Left ventricle myocardium inferior (tissue), 1 donor: ENCODE measurements around the gene STAT1. TPM values are rescaled to one million over a fixed set of nuclear protein-coding genes. Genes with fewer than 3 reads are reported as not detected.

Source experiments
- DNase-seq: peaks from one replicate; pipeline ENCODE4 v3.0.0-alpha.2; 2020
- H3K27ac ChIP-seq: fragments of 200-600 bp; replicated peaks from 2 replicates; pipeline ENCODE4 v1.8.0; 2021
- H3K27me3 ChIP-seq: fragments of 200-600 bp; 2 replicates; pipeline ENCODE4 v1.8.0; 2021; ENCODE audit warnings: low read depth
- H3K36me3 ChIP-seq: fragments of 200-600 bp; 2 replicates; pipeline ENCODE4 v1.8.0; 2021
- H3K4me1 ChIP-seq: fragments of 200-600 bp; 2 replicates; pipeline ENCODE4 v1.8.0; 2021
- H3K4me3 ChIP-seq: fragments of 200-600 bp; 2 replicates; pipeline ENCODE4 v1.8.0; 2021; ENCODE audit warnings: mild to moderate bottlenecking, moderate library complexity
- H3K9me3 ChIP-seq: fragments of 200-600 bp; replicated peaks from 2 replicates; pipeline ENCODE4 v1.8.0; 2021
- CTCF ChIP-seq: fragments of 200-600 bp; IDR thresholded peaks from 2 replicates; pipeline ENCODE4 v1.8.0; 2021; ENCODE audit warnings: antibody characterized with exemption, mild to moderate bottlenecking, borderline replicate concordance
- intact Hi-C: fragments of 100-400 bp; cut with micrococcal nuclease; formaldehyde crosslinking; loops from one replicate; pipeline ENCODE4 v1.11.0; 2022
- total RNA-seq: library from RNA; stranded (reverse); fragmentation: NEBNext Ultra II Directional; extraction: Animal tissue kit (Norgen Biotek cat#: 25700); gene quantifications from one replicate; pipeline ENCODE4 v1.2.1, GENCODE V29; 2021
- donor health status: DM: no; HTN: yes; CAD: no; lungs with severe emphysema.

STAT1 gene
- total RNA-seq, 1 donor from 2014 or later: 42.2 TPM

- no peak overlapping the region for H3K4me3 ChIP-seq
- no peaks in the 10 kb centered on the region for H3K9me3 ChIP-seq
- TF ChIP-seq CTCF: no peak
- DNase-seq: no peak
- H3K4me1 ChIP-seq: peaks cover 7% of the 10 kb centered on the region
- no peak overlapping the region for H3K27ac ChIP-seq
- no peaks in the 10 kb centered on the region for H3K27me3 ChIP-seq
- intact Hi-C loops: loop anchor here (5.0 kb wide), 1 partner anchor 249 kb away; no protein-coding TSS in a partner anchor
- H3K36me3 ChIP-seq: no peaks in the 10 kb centered on the region
Observed at GRCh38 chr2:191031256-191031655, 17.3 kb upstream of the STAT1 start.

GRCh38 chr2:191030521-191031154, 16.7 kb upstream of the STAT1 start:
- Histone ChIP-seq H3K27me3 (no peaks in the 10 kb centered on the region), H3K9me3 (no peaks in the 10 kb centered on the region), H3K4me3 (no peak overlapping the region), H3K27ac (no peak overlapping the region), H3K36me3 (no peaks in the 10 kb centered on the region), H3K4me1 (peaks cover 7% of the 10 kb centered on the region)
- intact Hi-C loops: loop anchor here (5.0 kb wide), 1 partner anchor 248 kb away; no protein-coding TSS in a partner anchor
- peak; percentile 75 for TF ChIP-seq CTCF
- DNase-seq: no peak

- H3K36me3 ChIP-seq: no peaks in the 10 kb centered on the region
- DNase-seq: no peak
- no peak overlapping the region for H3K27ac ChIP-seq
- H3K4me3 ChIP-seq: no peak overlapping the region
- peaks cover 7% of the 10 kb centered on the region for H3K4me1 ChIP-seq
- H3K27me3 ChIP-seq: no peaks in the 10 kb centered on the region
- TF ChIP-seq CTCF: no peak
- no peaks in the 10 kb centered on the region for H3K9me3 ChIP-seq
- intact Hi-C loops: no loop called here
Observed at GRCh38 chr2:191029280-191029950, 15.4 kb upstream of the STAT1 start.

- Histone ChIP-seq H3K27ac (no peak overlapping the region), H3K36me3 (no peaks in the 10 kb centered on the region), H3K4me3 (no peak overlapping the region), H3K4me1 (peaks cover 10% of the 10 kb centered on the region), H3K27me3 (no peaks in the 10 kb centered on the region), H3K9me3 (no peaks in the 10 kb centered on the region)
- DNase-seq: no peak
- TF ChIP-seq CTCF: no peak
- intact Hi-C loops: no loop called here
Observed at GRCh38 chr2:191026377-191026776, 12.4 kb upstream of the STAT1 start.

GRCh38 chr2:191025135-191025534, 11.2 kb upstream of the STAT1 start:
- intact Hi-C loops: no loop called here
- H3K9me3 ChIP-seq: no peaks in the 10 kb centered on the region
- no peaks in the 10 kb centered on the region for H3K27me3 ChIP-seq
- no peaks in the 10 kb centered on the region for H3K36me3 ChIP-seq
- no peak overlapping the region for H3K4me3 ChIP-seq
- no peak for DNase-seq
- TF ChIP-seq CTCF: no peak
- peaks cover 12% of the 10 kb centered on the region for H3K4me1 ChIP-seq
- no peak overlapping the region for H3K27ac ChIP-seq
